NOMO-1 treated with dmso at 0.1 percent for 144 hours (cell line): Measurements from ENCODE around the gene AKNA.

Source experiments
- DNase-seq: peaks from one replicate; lab custom pipeline; 2025; ENCODE audit not compliant: unreplicated experiment; lab: John Stamatoyannopoulos, UW

Gene AKNA

GRCh38 chr9:114288193-114289091 lies 99.3 kb downstream of the AKNA start:
- DNase-seq = no peak

- DNase-seq = no peak
These were observed 100.0 kb downstream of the AKNA start for GRCh38 chr9:114287763-114288192.

- DNase-seq = no peak
These were observed 100.6 kb downstream of the AKNA start for GRCh38 chr9:114287001-114287762.

- DNase-seq = no peak
These were observed 101.6 kb downstream of the AKNA start for GRCh38 chr9:114286146-114286679.

GRCh38 chr9:114285166-114285867 lies 102.5 kb downstream of the AKNA start:
- DNase-seq = no peak

GRCh38 chr9:114284316-114285060 lies 103.3 kb downstream of the AKNA start:
- no peak for DNase-seq
